Thyroid gland (tissue), 4 donors: Measurements from ENCODE around the gene FXYD2.

Source experiments
- POLR2A ChIP-seq, 2 donors: fragments of 450-650 bp; IDR thresholded peaks; one replicate each; pipeline ENCODE4 v1.6.1; 2017; ENCODE audit warnings: antibody characterized with exemption in 2 of 2, mild to moderate bottlenecking in 2 of 2, moderate library complexity in 1 of 2
- TF ChIP-seq, protein P1 (sequence below), 6 experiments: fragments of 200-600 bp in 3 of 6; fragments of 450-650 bp in 3 of 6; sonication (generic) in 3 of 6; IDR thresholded peaks; one replicate each; pipeline ENCODE4 v1.5.1; 2016 to 2019; ENCODE audit warnings: antibody characterized with exemption in 6 of 6, mild to moderate bottlenecking in 2 of 6, inconsistent platforms in 1 of 6, moderate library complexity in 1 of 6

DNA sequence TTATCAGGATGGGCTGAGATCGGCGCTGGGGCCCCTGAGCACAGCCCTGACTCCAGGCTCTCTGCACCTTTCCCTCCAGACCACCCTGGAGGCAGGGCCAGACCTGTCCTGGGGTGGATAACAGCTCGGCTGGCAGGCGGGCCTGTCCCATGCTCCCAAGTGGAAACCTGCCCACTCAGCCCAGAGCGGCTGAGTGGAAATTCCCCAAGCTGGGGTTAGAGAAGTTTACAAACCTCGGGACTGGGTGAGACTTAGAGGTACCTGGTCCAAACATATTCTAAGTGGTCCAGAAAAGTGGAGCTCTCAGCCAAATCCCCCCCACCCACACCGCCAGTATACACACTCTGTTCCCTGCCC is 4.8 kb upstream of the FXYD2 start:
- TF ChIP-seq POLR2A (IDR thresholded peaks at IDR 0.05): no peak
- TF ChIP-seq, protein P1, sequence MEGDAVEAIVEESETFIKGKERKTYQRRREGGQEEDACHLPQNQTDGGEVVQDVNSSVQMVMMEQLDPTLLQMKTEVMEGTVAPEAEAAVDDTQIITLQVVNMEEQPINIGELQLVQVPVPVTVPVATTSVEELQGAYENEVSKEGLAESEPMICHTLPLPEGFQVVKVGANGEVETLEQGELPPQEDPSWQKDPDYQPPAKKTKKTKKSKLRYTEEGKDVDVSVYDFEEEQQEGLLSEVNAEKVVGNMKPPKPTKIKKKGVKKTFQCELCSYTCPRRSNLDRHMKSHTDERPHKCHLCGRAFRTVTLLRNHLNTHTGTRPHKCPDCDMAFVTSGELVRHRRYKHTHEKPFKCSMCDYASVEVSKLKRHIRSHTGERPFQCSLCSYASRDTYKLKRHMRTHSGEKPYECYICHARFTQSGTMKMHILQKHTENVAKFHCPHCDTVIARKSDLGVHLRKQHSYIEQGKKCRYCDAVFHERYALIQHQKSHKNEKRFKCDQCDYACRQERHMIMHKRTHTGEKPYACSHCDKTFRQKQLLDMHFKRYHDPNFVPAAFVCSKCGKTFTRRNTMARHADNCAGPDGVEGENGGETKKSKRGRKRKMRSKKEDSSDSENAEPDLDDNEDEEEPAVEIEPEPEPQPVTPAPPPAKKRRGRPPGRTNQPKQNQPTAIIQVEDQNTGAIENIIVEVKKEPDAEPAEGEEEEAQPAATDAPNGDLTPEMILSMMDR (IDR thresholded peaks at IDR 0.05): no peak
